ENCODE measurements around the gene PCDHGA2. TPM values are rescaled to one million over a fixed set of nuclear protein-coding genes. Genes with fewer than 3 reads are reported as not detected.

PCDHGA2 gene
- total and polyA plus RNA-seq, 9 of the 15 experiments (the other 6 are each of a cell fraction or from before 2014, with no cell fraction given) = 0.07 to 0.27 (median 0.15) TPM; not detected in 2

DNA sequence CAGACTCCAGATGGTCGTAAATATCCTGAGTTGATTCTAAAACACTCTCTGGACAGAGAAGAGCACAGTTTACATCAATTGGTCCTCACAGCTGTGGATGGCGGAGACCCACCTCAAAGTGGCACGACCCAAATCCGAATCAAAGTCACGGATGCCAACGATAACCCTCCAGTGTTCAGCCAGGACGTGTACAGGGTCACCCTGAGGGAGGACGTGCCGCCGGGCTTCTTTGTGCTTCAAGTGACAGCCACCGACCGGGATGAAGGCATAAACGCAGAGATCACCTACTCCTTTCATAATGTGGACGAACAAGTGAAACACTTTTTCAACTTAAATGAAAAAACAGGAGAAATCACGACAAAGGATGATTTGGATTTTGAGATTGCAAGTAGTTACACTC, 22.1 kb downstream of the PCDHGA2 start:
- ATAC-seq (no peak), FAIRE-seq (no peak), DNase-seq (ENCODE audit: extremely low read depth in 1 of 4, low spot score in 3 of 4) (no peak)
- peaks cover 6 to 35% of the 10 kb centered on the region in 2 experiments; a peak in 4 of 5 replicates for H3K27me3 ChIP-seq (ENCODE audit: control insufficient read depth in 2 of 2, insufficient read depth in 2 of 2, low read length in 2 of 2)
- H3K27ac ChIP-seq (ENCODE audit: extremely low read depth, low read depth, low read length) = no peak overlapping the region
- intact Hi-C loops (cut with micrococcal nuclease) = no loop called here
- POLR2A ChIA-PET = no interaction called here
- CTCF ChIA-PET (ENCODE audit: low intra/inter-chr PET ratio) = interaction anchor here (0.7 to 2.3 kb wide), 3 partner anchors 197 to 254 kb away, joined by 3 to 12 read pairs (median 4); no protein-coding TSS in a partner anchor
- no peaks in the 10 kb centered on the region for H3K9me1 ChIP-seq (ENCODE audit: control insufficient read depth, insufficient read depth, low read length)
- no peak overlapping the region for H3K9ac ChIP-seq (ENCODE audit: insufficient read depth in 1 of 2, low read depth in 2 of 2, low read length in 2 of 2)
- WGBS (ENCODE audit: insufficient coverage, low coverage, missing lambda C conversion rate) = 2% methylated on average over 15 of the region's 15 CpGs
- no peak for TF ChIP-seq ZZZ3 (IDR thresholded peaks at IDR 0.05)
- no peak for TF ChIP-seq POU5F1 (IDR thresholded peaks at IDR 0.05; ENCODE audit: borderline replicate concordance, low read depth, low read length, partially characterized antibody)
- TF ChIP-seq BACH1 (tag; IDR thresholded peaks at IDR 0.05) = no peak
- no peak for TF ChIP-seq ZNF311 (CRISPR knock-in tag; IDR thresholded peaks at IDR 0.05)
- TF ChIP-seq ZNF75A (CRISPR knock-in tag; IDR thresholded peaks at IDR 0.05) = no peak
- TF ChIP-seq MCM3 (IDR thresholded peaks at IDR 0.05) = no peak
- TF ChIP-seq RBM34 (IDR thresholded peaks at IDR 0.05; ENCODE audit: borderline replicate concordance, insufficient read depth, low read length) = no peak
- TF ChIP-seq ELF1 (tag; IDR thresholded peaks at IDR 0.05) = no peak
- no peak for TF ChIP-seq ZNF318 (IDR thresholded peaks at IDR 0.05; ENCODE audit: borderline replicate concordance in 1 of 2, low read depth in 1 of 2)
- no peak for TF ChIP-seq CBFA2T3 (IDR thresholded peaks at IDR 0.05)
- TF ChIP-seq ZC3H4 (CRISPR knock-in tag; IDR thresholded peaks at IDR 0.05; ENCODE audit: borderline replicate concordance) = no peak
- no peak for TF ChIP-seq ZNF165 (CRISPR knock-in tag; IDR thresholded peaks at IDR 0.05; ENCODE audit: borderline replicate concordance)
- H2AFZ ChIP-seq (ENCODE audit: low read depth, low read length) = 0 out of 2 replicates have a peak overlapping the region, but pooled peaks have one; percentile 27
- in situ Hi-C loops (cut with MboI) = no loop called here
- H3K4me1 ChIP-seq (replicated peaks in 1 of 2; ENCODE audit: control insufficient read depth in 2 of 2, insufficient read depth in 2 of 2, low read length in 2 of 2) = peaks cover 2 to 12% of the 10 kb centered on the region in 2 experiments; a peak in 3 of 5 replicates
- H3K36me3 ChIP-seq (ENCODE audit: control insufficient read depth, insufficient read depth, low read length) = no peaks in the 10 kb centered on the region
- no peak overlapping the region for H3K4me3 ChIP-seq
- BruUV-seq (replicated peaks) = no TSS peak
- H4K20me1 ChIP-seq (replicated peaks; ENCODE audit: control insufficient read depth, insufficient read depth, low read length) = no peaks in the 10 kb centered on the region
- H3K79me2 ChIP-seq (ENCODE audit: control insufficient read depth, insufficient read depth, low read length) = no peaks in the 10 kb centered on the region
- H3K4me2 ChIP-seq (ENCODE audit: insufficient read depth, low read length) = no peak overlapping the region
- no peaks in the 10 kb centered on the region; the same call in 1 of the 2 replicates for H3K9me3 ChIP-seq (replicated peaks; ENCODE audit: control insufficient read depth, insufficient read depth, low read depth, low read length)
